DMS53 (cell line): Measurements from ENCODE around the gene UNC13C.

Experiments used
- DNase-seq: peaks from one replicate; lab custom pipeline; 2025; lab: John Stamatoyannopoulos, UW

UNC13C gene

DNA sequence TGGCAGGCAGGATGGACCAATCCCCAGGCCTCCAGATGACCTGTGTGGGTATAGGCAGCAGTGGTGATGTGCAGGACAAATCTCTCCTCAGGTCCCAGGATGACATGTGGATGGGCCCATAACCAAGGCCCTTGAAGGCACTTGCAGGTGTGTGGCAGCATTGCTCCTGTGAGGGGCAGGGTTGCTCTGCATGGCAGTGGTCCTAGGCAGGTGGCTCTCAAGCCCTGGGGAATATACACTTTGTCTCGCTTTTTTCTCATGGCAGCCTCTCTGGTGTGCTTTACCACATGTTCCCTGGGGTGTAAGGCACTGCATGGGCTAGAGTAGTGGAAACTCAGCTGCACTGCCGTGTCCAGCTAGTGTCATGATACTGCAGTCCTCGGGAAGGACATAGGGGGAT lies 503.6 kb downstream of the UNC13C start:
- no peak for DNase-seq

DNA sequence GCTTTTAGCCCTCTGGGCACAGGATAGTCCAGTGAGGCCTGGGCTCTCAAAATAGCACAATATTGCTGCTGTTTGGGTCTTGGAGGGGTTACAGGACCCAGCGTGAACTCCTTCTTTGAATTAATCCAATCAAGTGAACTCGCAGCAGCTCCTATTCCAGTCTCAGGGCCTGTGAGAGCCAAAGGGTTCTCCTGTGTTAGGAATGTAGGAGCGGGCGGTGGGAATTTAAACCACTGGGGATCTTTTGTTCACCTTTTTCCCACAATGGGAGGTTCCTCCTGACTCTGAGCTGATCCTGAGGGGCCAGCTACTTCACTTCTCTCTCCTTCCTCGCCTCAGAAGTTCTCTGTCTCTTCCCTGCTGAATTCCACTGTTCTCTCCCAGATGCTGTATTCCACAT lies 504.0 kb downstream of the UNC13C start:
- no peak for DNase-seq

DNA sequence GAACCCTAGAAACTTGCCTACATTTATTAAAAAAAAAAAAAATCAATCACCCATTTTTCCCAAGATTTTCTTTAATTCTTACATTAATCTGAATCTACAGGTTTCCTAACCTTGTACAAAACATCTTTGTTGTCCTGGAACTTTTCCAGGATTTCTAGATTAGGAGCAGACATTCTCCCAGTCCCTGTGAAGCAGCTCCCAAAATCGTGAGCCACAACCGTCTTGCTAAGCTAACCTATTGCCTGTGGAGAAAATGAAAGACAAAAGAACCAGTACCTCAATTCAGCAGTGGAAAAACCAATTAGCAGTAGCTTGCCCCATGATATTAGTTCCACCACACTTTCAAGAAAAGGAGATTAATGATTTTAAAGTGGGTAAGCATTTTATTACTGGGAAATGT lies 522.1 kb downstream of the UNC13C start:
- no peak for DNase-seq

DNA sequence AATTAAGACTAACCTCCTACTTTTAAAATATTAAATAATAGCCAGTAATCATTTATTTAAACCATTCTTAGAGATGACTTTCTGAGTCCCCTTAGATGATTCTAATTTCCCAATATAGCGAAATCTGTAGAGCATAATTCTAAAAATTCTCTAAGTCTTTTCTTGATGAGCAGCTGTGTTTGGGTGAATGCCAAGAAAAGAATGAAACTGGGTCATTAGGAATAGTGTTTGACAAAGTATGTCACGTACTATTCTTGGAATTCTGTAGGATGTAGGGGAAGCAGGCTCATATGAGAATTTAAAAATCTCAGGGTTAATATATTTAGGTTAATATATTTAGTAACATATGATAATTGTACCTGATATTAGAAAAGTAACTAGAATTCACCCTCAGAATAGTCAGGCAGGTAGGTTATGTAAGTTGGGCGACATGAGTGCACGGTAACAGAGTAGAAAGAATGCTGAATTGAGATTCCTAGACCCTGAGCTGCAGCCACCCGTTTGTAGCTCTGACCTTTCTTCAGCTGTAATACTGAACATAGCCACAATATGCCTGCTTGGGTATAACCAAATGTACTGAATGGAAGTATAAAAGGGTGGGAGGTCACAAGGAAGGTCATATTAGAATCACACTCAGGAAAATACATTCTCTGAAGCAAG lies 524.3 kb downstream of the UNC13C start:
- DNase-seq, result no peak

DNA sequence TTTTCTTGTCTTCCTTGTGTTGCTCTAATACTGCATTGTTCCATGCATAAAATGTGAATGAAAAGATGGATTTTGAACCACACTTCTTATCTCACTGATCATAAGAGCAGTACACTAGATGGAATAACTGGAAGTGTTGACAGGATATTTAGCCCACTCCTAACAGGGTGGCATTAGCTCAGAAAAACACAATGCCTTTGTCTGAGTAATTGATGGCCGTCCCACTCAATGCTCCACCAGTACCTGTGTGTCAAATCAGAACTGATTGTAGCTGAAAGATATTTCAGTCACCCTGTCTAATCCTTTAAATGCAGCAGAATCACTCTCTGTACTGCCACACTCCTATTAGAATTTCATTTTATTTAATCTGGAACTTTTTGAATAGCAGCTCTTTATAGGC lies 526.5 kb downstream of the UNC13C start:
- DNase-seq, result no peak

DNA sequence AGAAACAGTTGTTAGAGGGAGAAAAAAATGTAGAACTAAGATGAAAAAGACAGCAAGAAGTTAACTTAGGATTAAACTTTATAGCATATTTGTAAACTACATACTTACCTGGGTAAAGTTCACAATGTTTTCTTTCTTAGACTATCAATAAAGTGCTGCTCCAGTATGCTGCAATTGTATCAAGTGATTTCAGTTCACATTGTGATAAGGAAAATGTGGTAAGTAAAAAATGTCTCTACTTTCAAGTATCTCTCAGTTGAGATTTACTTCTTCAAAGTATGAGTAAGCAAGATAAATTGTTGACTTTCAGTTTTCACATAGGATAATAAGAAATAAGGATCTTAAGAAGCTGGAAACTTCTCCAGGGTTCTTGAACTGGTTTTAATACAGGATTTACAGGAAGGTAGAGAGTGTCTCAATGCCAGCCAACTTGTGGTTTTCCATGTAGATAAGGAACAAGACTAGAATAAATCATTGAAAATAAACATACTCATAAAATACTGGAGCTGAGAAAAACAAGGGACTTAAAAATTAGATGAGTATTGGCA lies 528.8 kb downstream of the UNC13C start:
- no peak for DNase-seq

DNA sequence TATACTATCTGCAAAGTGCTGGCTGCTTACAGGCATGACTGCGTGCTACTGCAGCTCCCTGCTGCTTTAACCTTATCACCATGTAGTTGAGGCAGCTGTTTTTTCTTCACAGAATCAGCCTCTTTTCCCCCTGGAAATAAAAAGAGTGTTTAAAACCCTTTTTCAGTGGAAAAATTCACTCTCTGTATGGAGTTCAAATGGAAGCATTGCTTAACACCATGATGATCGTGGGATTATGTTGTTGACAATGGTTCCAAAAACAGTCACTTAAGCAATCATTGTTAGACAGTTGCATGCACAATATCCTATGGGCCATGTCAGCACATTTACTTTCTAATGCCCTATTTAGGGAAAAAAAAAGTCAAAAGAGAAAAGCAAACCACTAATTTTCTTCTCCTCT lies 536.4 kb downstream of the UNC13C start:
- DNase-seq, result no peak

DNA sequence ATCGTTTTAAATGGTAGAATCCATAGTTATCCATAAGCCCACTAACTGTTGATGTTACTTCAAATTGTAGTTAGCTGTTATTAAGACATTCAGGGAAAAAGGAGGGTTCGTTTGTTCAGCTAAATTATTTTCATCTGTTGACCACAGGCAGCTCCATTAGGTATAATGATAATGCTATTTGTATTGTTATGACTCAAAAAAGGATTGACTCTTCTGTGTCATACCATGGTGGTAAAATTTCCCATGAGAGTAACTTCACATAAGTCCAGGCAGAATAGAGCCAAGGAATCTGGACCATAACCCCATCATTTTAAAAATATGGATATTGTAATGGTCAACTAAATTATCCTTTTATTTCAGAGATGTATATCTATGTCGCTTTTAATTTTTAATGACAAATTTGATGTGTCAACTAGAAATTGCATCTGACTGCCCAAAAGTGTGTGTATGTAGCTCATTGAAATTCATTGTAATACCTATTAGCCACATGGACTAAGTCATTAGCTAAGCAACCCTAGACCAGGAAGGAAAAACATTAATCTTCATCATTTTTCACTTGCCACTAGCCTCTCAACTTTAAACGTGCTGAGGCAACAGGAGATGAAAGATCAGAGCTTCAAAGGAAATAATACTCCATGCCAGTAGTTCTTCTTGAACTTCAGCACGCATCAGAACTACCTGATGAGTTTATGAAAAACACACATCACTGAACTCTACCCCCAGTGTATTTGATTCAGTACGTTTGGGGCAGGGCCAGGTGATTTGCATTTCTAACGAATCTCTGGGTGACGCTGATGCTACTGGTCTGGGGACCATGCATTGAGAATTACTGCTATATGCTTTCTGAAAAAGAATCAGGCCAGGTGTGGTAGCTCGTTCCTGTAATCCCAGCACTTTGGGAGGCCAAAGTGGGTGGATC lies 537.7 kb downstream of the UNC13C start:
- DNase-seq, result no peak

DNA sequence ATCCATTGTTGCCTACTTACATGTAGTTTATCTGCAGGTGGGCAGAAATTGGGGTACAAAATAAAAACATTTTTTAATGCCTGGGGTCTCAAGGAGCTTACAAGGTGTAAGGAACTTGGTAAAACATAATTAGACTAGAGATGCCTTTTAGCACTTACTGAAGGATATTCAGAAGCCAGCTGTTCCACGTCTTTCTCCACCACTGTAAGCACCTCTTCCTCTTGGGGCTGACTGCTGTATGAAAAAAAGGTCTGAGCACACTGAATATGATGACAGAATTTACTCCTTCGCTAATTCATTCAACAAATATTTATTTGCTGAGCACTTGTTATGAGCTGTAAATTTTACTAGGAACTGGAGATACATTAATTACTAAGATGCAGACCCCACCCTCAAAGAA lies 539.1 kb downstream of the UNC13C start:
- no peak for DNase-seq

DNA sequence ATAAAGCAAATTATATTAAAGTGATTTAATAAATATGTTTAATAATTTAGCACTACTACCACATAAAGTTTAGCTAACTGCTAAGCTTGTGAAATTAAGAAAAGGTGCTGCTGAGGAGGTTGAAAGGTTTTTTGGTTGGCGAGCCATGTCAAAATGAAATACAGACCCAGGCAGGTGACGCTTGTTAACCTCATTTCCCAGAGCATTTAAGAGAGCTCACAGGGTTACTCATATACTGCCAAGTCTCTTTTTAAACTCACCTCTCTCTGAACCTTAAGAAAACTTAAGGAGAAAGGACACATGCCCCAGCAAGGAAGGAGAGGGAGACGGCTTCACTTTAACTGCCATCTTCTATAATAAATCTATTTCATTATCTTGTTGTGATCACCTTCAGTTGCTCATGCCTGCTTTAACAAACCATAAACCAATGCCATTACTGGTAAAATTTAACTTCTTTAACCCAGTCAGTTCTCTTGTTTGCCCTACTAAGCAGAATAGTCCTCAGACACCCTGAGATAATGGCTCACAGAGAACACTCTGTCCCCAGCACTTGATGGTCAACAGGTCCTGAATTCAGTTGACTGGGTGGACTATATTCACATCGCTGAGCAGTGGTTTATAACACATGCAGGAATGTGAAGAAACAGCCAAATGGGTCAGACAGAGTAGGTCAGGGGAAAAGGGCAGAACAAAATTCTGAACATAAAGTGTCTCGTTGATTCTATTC lies 540.1 kb downstream of the UNC13C start:
- no peak for DNase-seq

DNA sequence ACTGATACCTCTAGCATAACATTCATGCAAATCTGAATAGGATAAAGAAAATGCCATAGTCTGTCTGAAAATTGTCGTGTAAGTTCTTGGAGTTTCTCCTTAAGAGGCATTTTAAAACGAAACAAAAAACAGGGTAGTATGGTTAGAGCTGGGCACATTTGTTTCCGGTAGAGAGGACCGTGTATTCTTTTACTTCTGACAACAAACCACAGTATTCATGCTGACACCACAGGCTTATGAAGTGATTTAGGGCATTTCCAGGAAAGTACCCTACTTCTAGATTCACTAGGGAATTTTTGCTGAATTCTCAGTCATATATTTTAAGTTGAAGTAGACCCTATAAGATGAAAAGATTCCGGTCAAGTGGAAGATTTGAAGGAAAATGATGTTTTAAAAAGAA lies 541.3 kb downstream of the UNC13C start:
- DNase-seq, result no peak

DNA sequence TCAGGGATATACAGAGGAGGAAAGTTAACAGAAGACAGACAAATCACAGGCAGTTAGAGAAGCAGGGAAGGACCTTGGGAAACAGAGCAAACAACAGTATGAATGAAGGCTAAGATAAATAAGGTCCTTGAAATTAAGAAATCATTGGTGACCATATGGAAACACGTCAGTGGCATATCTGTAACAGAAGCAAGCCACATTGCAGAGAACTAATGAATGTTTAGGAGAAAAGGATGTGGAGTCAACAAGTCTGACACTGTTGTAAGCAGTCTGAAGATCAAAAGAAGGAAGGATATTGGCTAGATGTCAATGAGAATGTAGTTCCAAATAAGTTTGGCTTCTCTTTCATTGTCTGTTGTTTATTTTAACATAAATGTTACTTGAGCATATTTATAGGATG lies 542.4 kb downstream of the UNC13C start:
- DNase-seq, result no peak

DNA sequence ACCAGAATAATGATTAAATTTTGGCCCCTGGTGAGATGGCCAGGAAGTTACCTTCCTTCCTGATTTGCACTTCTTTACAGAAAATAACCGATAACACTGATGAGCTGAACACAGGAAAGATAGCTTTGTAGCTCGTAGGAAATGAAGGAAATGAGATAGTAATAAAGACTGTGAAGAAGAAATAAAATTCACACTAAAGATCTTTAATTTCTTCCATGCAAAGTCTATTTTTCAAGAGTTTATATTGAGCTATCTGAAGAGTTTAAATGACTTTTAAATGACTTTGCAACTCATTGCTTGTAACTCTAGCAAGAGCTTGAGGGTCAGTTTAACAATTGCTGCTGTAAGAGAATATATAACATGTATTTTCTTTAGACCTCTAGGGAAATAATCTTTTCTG lies 543.0 kb downstream of the UNC13C start:
- no peak for DNase-seq

DNA sequence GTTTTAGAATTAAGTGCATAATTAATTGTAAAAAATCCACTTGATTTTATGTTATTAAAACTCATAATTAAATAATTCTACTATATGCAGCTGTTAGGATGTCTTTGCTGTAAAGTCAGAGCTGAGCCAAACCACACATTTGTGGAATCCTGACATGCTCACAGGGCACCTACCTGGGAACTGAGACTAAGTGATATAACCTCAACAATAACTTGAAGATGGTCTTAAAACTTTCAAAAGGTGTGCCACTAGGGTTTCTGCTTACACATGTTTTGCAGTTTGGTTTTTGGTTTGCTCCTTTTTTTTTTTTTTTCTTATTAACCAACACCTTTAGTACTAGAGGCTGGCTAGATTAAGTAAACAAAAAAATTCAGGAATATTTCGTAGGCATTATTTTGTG lies 549.8 kb downstream of the UNC13C start:
- no peak for DNase-seq

DNA sequence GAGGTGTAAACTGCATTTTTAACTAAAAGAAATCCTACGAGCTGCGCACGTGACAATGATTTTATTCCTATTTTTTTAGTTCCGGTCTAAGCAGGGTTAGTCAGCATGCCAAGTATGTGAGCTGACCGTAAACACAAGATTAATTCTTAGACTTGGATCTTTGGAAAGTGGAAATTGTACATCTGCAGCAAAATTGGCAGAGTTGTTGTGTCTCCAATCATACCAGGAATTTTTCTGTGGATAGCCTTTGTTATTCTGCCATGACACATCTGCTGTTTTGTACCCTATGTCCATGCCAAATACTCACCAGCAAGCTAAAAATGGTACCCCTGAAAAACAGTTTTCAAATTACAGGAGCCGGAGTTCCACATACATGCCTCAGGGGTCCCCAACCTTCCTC lies 562.5 kb downstream of the UNC13C start:
- no peak for DNase-seq

DNA sequence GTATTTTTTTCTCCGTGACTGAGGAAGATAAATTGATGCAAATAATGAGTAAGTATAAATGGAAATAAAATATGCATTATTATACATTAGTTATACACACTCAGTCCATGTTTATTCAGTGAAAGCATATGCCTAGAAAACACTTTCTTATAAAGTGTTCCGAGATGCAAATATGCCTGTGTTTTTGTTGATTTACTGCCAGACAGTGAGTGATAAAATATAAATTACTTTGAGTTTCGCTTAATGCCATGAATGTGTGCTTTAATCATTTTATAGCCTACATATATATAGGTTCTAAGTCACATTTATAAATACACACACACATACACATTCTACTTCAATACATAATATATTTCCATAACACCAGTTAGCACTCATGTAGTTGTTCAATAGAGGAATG lies 569.2 kb downstream of the UNC13C start:
- no peak for DNase-seq

DNA sequence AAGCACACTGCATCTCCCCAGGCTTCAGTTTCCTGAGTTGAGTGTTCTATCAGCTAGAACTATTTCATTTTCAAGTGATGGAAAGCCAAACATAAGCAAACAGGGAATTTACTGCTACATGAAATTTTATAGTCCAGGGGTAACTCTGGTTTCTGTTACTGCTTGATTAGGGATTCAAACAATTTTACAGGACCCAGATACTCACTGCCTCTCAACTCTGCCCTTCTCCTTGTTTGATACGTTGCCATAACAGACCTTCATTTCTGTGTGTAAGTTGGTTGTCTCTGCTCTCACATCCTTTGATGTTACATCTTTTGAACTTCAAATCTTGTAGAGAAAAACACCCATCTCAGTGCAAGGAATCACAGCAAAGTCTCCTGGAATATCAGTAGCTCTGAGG lies 572.7 kb downstream of the UNC13C start:
- DNase-seq, result no peak

DNA sequence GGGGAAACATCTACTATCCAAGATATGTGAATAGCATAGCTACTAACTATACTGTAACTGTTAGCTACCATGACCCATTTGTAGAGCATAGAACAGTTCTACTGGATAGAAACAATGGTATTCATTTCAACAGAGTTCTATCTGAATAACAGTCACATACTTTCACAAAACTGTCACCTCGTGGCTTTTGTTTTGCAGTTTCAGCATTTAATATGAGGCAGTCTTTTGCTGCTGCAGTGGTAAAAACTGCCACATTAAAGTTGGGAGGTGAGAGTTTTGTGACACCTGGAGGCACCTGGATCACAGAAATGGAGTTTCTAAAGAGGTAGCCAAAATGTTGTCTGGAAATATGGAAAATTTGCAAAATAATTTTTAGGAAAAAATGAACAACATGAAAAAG lies 578.0 kb downstream of the UNC13C start:
- no peak for DNase-seq

DNA sequence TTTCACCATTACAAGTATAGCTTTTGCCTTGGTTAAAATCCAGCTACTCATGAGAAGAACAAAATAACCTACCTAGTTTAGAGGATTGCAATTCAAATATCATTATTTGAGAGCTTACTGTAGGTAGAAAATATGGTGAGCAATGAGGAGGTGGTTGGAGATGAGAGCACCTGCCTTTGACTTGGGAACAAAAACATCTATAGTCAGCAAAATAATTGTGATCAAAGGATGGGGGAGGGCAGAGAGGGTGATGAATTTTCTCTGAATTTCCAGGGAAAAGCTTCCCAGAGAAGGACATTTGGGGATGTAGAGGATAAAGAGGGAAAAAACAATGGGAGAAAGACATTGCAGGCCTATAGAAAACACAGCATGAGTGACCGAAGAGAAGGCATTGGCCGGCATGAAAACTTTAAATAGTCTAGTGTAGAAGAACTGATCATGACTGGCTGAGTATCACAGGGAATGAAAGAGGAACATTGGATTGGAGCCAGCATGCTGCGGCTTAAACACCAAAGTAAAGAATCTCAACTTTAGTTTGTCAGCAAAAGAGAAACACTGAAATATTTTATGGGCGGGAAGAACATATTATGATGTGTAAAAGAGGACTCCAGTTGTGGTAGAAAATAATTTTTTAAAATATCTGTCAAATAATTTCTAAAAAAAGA lies 581.3 kb downstream of the UNC13C start:
- no peak for DNase-seq

DNA sequence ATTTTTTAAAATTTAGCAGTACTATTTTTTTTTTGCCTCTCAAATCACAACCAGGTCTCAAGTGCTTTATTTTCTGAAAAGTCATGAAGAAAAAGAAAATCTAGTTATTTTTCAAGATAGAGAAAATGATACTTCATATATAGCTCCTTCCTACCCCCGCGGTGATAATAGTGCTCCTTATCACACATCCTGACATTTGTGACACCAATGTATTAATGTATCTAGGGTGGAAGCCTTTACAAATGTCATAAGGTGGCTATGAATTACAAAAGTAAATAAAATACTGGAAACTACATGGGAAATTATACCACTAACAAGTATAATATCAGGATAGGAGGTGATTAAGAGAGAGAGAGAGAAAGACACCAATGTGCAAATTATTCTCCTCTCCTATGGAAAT lies 582.2 kb downstream of the UNC13C start:
- no peak for DNase-seq

DNA sequence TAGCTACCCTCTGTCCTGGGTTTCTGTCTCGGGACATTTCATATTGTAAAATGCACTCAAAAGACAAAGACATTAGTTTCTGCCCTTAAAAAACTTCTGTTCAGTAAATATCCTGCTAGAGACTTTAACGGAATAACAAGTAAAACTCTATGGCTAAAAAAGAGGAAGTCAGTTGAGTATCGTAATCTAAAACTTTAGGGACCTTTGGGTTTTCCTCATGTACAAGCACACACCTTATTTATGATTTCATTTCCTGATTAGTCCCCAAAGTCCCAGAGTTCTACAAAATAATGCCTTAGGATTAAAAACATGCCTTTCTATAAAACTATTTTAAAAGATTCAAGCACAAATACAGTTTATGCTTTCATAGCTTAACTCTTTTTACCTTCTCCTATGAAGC lies 585.9 kb downstream of the UNC13C start:
- no peak for DNase-seq

DNA sequence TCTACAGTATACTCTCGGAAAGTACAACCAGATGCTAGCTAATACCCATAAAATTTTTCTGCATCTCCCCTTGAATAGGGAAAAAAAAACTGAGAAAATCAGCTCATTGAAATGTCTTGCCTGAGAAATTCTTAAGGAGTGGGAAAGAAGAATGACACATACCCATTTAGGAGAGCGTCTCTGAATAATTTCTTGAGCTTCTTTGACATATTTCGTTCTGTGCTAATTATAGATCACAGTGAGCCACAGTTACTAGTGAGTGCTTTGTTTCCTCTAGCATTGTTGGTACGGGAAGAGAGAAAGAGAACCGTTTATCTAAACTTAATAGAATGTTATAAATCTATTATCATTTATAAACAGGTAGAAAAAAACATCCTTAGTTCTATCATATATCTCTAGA lies 588.4 kb downstream of the UNC13C start:
- DNase-seq, result no peak
